Measurements from ENCODE around the gene RTBDN.

DNA sequence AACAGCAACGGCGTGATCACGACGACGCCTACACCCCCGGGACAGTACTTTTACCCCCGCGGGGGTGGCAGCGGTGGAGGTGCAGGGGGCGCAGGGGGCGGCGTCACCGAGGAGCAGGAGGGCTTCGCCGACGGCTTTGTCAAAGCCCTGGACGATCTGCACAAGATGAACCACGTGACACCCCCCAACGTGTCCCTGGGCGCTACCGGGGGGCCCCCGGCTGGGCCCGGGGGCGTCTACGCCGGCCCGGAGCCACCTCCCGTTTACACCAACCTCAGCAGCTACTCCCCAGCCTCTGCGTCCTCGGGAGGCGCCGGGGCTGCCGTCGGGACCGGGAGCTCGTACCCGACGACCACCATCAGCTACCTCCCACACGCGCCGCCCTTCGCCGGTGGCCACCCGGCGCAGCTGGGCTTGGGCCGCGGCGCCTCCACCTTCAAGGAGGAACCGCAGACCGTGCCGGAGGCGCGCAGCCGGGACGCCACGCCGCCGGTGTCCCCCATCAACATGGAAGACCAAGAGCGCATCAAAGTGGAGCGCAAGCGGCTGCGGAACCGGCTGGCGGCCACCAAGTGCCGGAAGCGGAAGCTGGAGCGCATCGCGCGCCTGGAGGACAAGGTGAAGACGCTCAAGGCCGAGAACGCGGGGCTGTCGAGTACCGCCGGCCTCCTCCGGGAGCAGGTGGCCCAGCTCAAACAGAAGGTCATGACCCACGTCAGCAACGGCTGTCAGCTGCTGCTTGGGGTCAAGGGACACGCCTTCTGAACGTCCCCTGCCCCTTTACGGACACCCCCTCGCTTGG, 42.1 kb downstream of the RTBDN start:
- TF ChIP-seq, protein P1, sequence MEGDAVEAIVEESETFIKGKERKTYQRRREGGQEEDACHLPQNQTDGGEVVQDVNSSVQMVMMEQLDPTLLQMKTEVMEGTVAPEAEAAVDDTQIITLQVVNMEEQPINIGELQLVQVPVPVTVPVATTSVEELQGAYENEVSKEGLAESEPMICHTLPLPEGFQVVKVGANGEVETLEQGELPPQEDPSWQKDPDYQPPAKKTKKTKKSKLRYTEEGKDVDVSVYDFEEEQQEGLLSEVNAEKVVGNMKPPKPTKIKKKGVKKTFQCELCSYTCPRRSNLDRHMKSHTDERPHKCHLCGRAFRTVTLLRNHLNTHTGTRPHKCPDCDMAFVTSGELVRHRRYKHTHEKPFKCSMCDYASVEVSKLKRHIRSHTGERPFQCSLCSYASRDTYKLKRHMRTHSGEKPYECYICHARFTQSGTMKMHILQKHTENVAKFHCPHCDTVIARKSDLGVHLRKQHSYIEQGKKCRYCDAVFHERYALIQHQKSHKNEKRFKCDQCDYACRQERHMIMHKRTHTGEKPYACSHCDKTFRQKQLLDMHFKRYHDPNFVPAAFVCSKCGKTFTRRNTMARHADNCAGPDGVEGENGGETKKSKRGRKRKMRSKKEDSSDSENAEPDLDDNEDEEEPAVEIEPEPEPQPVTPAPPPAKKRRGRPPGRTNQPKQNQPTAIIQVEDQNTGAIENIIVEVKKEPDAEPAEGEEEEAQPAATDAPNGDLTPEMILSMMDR (IDR thresholded peaks at IDR 0.05) = no peak
- peak; percentile 52 for TF ChIP-seq POLR2A (IDR thresholded peaks at IDR 0.05)
